HG02870 (cell line): ENCODE measurements around the gene TRIM65.
A peak's percentile ranks its signal among the peaks of the same experiment; 100 is the strongest.

Experiments used
- ATAC-seq: cut with Tn5 transposase; IDR thresholded peaks from one replicate; pipeline ENCODE4 v1.9.1; 2021; ENCODE audit warnings: mild to moderate bottlenecking, moderate library complexity; ENCODE audit not compliant: unreplicated experiment

Gene TRIM65

GRCh38 chr17:75896415-75897159, at the start of gene TRIM65:
Gene TRIM65, minus strand, starts transcription at chr17:75896951. Its CDS starts 14 bp downstream, at chr17:75896937.
- peak; percentile 45 for ATAC-seq

DNA sequence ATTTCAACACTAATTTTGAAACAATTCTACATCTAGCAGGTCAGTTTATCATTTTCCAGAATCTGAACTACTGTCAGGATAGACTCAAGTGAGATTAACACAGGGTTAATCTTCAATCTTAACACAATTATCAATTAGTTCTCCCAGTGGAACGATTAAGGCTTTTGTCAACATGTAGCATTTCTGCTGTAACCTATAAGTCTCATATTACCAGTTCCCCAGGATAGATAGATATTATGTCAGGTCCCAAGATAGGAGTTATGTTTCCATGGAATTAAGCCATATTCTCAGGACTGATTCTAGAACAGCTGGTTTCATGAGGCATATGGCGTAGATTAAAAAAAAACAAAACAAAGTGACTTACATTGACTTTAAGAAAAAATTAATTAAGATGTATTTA, 48.5 kb upstream of the TRIM65 start:
- ATAC-seq: no peak

GRCh38 chr17:75943491-75943890, 46.7 kb upstream of the TRIM65 start:
- ATAC-seq: no peak

GRCh38 chr17:75942473-75942872, 45.7 kb upstream of the TRIM65 start:
- ATAC-seq: no peak

GRCh38 chr17:75941442-75941819, 44.7 kb upstream of the TRIM65 start:
- no peak for ATAC-seq

GRCh38 chr17:75940727-75941441, 44.1 kb upstream of the TRIM65 start, which contains the start of gene FBF1:
Gene FBF1, minus strand, starts transcription at chr17:75941042. Its CDS starts 2,893 bp downstream, at chr17:75938149.
- ATAC-seq: peak; percentile 83

DNA sequence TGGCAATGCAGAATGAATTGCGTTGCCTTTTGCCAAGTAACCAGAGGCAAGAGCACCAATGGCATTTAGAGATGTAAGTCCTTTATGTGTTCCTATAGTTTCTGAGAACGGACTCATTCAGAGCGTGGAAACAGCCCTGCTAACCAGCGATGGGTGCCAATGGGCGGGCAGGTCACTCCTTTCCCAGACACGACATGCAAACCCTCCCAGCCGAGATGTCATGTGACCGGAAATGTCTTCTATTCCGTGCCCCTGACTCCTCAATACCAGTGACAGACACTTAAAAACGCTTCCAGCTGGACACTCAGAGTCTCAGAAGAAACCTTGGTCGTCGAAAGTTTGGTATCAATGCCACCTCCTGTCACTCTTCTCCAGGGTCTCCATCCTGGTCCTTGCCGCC, 40.9 kb upstream of the TRIM65 start:
- no peak for ATAC-seq

DNA sequence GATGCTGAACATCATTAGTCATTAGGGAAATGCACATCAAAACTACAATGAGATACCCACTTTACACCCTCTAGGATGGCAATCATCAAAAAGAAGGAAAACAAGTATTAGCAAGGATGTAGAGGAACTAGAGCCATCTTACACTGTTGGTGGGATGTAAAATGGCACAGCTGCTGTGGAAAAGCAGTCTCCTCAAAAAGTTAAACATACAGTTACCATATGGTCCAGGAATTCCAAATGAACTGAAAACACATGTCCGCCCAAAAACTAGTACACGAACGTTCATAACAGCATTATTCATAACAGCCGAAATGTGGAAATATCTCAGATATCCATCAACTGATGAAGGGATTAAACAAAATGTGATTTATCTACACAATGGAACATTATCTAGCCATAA, 37.1 kb upstream of the TRIM65 start:
- ATAC-seq: no peak

DNA sequence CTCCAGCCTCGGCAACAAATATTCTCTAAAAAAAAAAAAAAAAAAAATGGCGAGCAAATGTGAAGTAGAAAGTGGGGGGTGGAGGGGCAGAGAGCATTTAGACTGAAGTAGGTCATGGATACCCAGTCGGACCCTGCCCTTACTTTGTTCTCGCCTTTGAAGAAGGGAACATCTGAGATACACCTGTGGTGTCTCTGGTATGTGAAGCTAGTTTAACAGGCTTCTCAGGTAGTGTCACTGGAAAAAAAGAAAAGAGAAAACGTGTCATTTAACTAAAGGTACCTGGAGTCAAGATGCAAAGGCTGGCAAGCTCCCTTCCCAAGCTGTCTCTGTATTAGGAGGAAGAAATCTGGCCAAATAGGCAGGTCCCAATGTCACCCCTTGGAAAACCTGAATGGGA, 36.1 kb upstream of the TRIM65 start:
- no peak for ATAC-seq

DNA sequence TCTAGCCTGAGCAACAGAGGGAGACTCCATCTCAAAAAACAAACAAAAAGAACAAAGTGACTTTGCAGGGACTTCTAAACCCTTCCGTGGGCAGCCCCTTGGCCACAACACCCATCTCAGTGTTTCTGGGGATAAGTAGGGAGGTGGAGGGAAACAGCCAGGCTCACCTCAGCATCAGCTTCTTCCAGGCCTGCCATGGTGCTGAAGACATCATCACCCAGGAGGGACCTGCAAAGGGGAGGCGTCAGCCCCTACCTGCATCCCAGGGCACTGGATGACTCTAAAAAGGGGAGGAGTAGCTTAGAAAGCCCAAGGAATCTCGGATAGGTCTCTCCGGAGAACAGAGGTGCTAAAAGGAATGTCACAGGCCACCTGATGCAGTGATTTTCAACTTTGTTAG, 34.3 kb upstream of the TRIM65 start:
- ATAC-seq: no peak

DNA sequence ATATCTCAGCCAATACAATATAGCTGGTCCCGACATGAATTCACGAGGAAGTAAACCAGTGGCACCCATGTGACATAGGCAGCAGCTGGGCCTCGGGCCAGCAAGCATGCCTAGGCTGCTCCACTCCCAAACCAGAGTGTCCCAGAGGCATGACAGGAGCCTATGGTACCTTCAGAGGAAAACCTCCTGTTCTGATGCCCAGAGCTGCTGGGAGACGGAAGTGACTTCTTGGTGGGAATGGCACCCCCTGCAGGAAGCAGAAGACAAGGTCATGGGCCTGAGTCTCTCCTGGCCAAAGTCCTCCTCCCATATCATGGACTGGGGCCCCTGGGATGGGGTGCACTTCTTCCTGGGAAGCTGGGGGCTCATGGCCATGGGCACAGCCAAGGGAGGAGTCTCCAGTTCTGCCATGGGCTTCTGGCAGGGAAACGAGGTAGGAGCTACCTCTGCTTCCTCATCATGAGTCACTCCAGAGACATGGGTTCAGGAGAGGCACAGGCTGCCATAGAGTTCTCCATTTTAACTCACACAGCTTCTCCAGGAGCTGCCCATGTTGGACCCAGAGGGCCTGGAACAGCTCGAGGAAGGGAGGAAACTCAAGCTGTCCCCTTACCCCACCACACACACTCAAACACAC, 30.7 kb upstream of the TRIM65 start:
- ATAC-seq: no peak

DNA sequence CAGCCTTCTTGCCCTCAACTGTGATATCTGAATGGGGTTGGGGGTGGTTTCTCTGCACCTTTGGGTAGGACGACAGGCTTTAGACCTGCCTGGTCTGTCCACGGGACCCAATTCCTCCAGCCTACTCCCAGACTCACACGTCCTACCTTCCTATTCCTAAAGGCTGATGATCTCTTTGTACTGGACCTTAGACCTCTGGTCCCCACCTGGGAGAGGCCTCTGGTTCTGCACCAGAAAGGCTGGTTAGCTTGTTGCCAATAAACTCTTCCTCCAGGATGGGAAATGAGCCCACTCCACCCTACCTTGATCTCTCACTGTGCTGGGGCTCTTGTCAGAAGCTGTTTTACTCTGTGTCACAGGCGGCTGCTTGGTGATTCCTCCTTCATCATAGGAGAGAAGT, 29.7 kb upstream of the TRIM65 start:
- ATAC-seq: no peak

DNA sequence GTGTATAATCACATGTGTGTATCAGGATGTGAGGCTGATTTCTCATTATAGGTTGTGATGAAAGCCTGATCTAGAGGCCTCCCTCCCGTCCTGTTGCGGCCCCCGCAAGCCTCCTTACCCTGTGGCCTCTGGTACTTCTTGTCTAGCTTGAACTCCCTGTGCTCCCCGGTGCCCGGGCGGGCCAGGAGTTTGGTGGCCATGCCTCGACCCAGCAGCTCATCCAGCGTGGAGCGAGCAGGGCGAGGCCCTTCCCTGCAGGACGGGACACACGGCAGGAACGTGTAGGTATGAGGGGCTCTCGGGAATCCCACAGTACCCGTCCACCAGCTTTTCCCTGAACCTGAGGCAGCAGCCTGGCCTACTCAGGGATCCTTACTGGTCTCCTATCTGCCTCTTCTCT, 29.2 kb upstream of the TRIM65 start:
- no peak for ATAC-seq

DNA sequence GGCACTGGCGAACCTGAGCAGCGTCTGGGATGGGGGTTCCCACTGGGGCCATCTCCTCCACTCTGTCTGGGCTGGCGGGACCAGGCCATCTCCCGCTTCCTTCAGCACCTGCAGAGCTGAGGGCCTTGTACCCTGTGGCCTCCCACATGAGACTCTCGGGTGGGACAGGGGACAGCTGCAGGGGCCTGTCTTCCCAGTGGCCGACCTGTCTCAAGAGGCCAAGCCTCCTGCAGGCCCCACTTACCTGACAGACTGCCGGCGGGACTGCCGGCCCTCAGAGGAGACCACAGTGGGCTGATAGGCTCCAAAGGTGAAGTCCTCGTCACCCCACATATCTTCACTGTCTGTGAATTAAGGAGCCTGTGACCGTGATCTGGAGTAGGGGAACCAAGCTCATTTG, 28.4 kb upstream of the TRIM65 start:
- no peak for ATAC-seq

DNA sequence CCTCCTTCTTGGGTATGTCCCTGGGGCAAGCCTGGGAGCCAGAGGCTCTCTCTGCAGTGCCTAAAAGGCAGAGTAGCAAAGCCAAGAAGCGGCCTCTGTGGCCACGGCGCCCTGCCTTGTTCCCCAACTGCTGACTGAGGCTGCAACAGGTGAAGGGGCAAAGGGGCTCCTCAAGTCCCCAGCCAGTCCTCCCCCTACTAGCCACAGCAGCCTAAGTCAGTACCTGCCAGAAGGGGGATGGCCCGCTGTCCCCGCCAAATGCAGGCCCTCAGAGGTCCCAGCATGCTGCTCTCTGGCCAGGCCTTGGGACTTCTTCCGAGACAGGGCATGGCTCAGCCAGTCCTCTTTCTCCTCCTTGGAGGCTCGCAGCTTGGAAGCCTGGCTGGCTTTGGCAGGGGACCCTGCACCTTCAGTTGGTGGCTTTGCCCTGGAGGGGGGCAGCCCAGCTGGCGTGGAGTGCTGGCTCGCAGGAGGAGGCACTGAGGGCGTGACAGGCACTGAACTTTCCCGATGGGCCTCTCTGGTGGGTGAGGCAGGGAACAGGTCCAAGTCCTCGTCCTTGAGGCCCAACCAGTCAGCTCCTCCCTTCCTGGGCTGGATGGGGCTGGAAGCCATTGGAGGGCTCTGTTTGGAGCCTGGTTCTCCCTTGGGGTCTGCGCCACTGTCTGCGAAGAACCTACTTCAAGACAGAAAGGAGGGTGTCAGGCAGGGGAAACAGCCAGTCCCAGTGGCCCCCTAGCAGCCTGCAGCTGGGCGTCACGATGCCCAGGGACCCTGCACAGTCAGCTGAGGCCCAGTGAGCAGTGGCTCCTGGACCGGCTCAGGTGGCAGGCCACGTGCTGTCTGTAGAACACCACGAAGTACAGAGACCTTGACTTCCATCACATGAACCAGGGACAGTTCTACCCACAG, 26.5 kb upstream of the TRIM65 start:
- ATAC-seq: no peak

DNA sequence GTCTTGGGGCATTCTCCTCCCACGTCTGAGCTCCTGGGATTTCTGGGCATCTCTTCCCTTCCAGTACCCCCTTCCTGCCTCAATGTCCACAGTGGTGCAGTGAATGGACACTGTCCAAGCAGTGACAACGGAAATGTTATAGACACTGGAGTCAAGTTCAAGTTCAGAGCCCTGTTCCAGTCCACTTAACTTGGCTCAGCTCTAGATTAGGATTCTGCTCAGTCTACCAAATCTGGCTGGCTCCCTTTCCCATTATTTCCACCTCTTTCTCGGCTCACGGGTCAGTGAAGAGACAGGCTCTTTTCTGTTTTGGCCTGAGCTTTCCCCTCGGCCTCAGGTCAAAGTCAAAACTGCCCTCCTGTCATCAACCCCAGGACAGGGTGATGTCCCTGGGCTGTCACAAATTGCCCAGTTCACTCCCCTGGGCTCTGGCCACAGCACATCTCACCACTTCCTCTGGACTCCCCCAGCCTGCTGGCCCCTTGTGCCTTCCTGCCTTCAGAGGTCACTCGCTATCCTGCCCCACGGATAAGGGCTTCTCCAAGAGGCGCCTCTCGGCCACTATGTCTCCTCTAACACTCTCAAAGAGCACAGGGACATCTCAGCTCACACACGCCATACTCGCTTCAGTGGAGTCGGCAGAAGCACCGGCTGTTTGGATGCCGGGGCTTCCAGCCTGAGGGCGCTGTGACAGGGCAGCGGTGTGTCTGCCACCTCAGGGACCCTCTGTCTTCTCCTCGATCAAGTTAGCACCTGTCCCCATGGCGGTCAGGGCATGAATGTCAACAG, 25.6 kb upstream of the TRIM65 start:
- no peak for ATAC-seq

GRCh38 chr17:75921596-75921995, 24.8 kb upstream of the TRIM65 start:
- no peak for ATAC-seq

DNA sequence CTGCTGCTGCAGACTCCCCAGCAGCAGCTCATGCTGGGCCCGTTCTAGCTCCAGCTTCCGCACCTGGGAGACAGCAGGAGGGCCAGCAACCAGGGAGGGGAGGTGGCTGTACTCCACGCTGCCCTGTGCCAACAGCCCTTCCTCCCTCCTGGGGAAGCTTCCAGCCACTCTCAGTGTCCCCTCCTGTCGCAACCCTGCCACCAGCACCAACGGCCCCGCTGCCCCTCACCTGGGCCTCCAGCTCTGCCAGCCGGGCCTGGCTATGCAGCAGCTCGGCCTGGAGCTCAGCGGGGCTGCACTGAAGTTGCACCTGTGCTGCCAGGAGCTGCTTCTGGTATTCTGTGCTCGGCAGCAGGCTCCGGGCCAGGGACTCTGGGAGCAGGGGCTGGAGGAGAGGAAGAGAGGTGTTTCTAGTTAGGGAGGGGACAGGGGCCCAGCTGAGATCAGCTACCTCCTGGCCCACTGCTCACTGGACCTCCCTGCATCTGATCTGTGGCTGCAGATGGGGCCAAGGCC, 23.4 kb upstream of the TRIM65 start:
- ATAC-seq: no peak

GRCh38 chr17:75919611-75920010, 22.9 kb upstream of the TRIM65 start:
- ATAC-seq: no peak

DNA sequence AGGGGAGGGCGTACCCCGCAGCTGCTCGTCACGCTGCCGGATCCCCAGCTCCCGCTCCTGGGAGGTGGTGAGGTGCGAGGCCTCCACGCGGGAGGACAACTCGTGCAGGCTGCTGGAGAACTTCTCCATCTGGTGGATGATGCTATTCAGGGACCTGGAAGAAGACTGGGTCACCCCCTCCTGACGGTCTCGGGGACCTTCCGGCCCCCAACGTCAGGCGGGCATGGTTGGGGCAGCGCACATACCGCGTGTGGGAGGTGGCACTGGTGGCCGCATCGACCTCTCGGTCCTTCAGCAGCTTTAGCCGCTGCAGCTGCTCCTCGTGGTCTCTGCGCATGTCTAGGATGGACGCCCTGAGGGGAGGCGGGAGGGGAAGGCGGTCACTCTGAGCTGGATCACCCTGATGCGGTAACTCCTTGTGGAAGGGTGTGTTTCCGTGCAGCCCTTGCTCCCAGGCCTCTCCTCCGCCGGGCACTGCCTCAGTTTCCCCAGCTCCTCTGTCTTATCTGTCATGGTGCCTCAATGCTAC, 21.2 kb upstream of the TRIM65 start:
- no peak for ATAC-seq
